GM21529 (cell line): ENCODE measurements around the gene TMEM135.
"Not testable (repeated sequence)": the region's sequence is repeated elsewhere in the genome, so short reads cannot be mapped to it uniquely, and the experiment has no call there.

Experiments used
- ATAC-seq: cut with Tn5 transposase; IDR thresholded peaks from one replicate; pipeline ENCODE4 v1.9.1; 2021; ENCODE audit not compliant: unreplicated experiment

The TMEM135 gene

DNA sequence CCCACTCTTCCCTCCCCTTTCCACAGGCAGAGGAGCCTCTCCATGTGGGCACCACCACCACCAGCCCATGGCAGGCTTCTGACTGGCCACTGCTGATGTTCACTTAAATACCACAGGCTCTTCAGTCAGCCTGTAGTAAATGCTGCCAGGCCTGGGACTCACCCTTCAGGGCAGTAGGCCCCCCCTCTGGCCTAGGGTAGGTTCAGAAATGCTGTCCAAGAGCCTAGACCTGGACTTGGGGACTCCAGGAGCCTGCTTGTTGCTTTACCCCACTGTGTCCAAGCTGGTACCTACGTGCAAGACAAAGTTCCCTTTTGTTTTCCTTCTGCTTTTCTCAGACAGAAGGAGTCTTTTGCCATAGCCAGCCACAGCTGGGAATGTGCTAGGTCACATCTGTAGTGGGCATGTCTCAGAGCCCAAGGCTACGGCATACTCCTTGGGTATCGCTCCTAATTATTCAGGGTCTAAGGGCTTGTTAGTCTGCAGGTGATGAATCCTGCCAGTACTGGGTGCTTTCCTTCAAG, 38.6 kb downstream of the TMEM135 start:
- no peak for ATAC-seq

DNA sequence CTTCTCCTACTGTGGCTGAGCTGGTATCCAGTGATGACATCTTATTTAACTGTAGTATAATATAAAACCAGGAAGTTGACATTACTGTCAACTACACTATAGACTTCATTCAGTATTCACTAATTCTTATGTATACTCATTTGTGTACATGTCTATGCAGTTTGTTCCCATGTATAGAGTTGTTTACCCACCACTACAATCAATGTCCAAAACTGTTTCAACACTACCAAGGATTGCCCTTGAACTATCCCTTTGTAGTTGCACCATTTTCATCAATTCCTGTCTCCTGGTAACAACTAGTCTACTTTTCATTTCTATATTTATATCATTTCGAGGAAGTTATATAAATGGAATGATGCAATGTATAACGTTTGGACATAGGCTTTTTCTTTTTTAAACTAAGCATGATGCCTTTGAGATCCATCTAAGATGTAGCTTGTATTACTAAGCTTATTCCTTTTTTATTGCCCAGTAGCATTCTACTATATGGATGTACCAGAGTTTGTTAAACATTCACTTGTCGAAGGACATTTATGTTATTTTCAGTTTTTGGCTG, 39.2 kb downstream of the TMEM135 start:
- ATAC-seq: no peak

DNA sequence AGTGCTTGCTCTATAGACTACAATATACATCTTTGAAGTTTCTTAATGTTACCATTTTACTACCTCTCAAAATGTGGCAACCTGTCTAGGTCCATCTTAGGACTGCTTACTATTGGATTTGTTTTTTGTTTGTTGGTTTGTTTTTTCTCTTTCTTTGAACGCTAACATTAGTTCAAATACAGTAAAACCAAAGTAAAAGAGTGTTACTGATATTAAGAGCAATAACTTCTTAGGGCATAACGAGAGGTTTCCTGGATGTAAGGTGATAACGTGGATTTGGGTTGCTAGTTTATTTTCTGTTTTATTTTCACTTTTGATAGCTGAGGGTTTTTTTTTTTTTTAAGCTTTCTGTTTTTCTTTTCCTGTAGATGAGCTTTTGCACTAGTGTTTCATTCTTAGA, 43.6 kb downstream of the TMEM135 start:
- peak; percentile 84 for ATAC-seq

DNA sequence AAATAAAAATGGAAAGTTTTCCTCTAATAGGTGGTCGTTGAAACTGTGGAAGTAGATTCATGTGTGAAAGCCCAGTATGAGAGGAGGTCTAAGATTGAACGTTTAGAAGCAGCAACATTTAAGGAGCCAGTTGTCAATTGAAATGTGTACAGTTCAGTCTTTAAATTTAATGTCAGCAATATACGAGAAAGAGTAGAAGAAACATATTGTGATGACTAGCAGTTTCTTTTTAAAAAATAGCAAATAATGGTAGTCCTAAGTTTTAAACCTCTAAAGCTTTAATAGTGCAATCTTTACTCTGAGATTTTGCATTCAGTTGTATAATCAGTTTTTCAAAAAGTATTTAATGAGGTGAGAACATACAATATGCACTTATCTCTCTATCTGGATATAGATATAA, 44.9 kb downstream of the TMEM135 start:
- no peak for ATAC-seq

DNA sequence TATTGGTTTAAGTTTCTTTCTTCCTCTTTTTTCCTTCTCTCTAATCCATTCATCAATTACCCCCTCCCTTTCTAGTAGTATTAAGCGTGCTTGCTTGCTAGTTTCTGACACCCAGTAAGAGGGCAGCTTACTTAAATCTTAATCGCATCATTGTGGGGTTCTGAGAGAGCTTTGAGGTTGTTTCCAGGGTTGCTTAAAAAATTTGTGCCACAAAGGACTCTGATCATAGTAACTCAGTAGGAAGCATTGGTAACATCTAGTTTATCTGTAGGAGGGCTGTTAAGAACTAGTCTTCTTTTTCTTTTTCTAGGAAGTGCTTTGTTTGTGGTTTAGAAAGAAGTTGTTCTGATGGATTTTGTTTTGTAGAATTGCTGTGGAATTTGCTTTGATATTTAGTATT, 45.3 kb downstream of the TMEM135 start:
- ATAC-seq: no peak

DNA sequence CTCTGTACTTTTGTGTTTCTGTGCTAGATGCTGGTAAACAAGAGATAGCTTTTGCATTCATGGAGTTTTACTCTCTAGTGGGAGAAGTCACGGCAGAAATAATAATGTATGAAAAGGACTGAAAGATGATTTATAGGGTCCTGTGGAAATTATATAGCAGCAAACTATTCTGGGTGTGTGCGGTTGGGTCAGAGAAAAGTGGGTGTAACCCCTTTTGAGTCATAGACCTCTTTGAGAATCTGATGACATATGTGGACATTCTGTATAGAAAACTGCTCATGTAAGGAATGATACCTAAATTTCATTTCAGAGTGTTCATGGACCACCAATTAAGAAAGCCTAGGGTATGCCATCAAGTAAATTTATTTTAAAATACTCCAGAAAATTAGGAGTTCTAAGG, 54.4 kb downstream of the TMEM135 start:
- ATAC-seq: no peak

DNA sequence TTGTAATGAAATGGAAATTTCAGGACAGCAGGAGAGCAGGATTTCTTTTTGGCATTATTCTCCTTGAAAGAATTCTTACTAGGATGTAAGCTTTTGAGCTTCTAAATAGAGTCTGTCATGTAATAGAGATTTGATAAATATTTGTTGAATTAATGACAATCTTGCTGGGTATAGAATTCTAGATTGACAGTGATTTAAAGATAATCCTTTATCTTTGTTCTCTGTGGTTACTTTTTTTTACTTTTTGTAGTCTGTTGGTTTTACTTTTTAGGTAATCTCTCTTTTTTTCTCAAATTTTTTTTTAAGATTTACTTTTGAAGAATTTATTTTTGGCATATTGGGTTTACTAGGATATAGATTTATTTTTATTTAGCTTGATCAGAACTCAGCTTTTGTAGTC, 54.8 kb downstream of the TMEM135 start:
- no peak for ATAC-seq

DNA sequence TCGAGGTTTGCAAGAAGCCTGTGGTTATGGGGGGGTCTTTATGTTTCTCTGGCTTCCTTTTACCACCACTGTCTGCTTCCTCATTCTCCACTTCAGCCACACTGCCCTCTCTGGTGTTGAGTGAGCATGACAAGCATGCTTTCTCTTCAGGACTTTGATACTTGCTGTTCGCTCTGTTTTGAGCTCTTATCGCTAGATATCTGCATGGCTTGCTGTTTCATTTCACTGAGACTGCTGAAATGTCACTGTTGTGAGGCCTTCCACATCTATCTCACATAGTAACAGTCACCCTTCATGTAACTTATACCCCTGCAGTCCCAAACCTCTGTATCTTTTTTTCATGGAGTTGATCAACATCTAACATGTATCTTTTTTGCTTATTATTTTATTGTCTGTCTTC, 59.8 kb downstream of the TMEM135 start:
- peak; percentile 98 for ATAC-seq

DNA sequence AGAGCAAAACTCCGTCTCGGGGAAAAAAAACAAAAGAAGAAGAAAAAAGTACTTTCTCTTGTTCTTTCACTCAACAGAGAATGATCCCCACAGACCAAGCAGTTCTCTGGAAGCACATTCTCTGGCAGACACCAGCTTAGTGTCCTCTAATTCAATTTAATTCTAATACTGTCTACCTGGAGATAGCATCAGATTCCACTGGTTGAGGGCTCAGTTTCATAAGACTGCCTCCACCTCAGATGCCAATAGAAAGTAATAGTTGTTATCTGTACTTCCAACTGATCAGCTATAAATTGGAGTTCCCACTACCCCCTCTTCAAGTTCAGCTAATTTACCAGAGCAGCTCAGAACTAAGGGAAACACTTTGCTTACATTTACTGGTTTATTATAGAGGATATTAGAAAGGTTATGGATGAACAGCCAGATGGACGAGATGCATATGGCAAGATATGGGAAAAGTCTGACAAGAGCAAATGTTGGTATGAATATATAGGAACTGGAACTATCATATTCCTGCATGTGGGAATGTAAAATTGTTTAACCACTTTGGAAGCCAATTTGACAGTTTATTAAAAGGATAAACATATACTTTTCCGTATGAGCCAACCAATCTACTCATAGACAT, 64.3 kb downstream of the TMEM135 start:
- no peak for ATAC-seq

DNA sequence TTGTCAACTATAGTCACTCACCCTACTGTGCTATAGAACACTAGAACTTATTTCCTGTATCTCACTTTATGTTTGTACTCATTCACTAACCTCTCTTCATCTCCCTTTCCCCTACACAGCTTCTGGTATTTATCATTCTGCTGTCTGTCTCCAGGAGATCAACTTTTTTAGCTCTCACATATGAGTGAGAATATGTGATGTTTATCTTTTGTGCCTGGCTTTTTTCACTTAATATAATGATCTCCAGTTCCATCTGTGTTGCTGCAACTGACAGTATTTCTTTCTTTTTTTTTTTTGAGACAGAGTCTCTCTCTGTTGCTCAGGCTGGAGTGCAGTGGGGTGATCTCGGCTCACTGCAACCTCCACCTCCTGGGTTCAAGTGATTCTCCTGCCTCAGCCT, 68.1 kb downstream of the TMEM135 start:
- ATAC-seq: not testable (repeated sequence)

DNA sequence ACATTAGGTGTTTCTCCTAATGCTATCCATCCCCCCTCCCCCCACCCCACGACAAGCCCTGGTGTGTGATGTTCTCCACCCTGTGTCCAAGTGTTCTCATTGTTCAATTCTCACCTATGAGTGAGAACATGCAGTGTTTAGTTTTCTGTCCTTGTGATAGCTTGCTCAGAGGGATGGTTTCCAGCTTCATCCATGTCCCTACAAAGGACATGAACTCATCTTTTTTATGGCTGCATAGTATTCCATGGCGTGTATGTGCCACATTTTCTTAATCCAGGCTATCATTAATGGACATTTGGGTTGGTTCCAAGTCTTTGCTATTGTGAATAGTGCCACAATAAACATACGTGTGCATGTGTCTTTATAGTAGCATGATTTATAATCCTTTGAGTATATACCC, 69.6 kb downstream of the TMEM135 start:
- not testable (repeated sequence) for ATAC-seq

DNA sequence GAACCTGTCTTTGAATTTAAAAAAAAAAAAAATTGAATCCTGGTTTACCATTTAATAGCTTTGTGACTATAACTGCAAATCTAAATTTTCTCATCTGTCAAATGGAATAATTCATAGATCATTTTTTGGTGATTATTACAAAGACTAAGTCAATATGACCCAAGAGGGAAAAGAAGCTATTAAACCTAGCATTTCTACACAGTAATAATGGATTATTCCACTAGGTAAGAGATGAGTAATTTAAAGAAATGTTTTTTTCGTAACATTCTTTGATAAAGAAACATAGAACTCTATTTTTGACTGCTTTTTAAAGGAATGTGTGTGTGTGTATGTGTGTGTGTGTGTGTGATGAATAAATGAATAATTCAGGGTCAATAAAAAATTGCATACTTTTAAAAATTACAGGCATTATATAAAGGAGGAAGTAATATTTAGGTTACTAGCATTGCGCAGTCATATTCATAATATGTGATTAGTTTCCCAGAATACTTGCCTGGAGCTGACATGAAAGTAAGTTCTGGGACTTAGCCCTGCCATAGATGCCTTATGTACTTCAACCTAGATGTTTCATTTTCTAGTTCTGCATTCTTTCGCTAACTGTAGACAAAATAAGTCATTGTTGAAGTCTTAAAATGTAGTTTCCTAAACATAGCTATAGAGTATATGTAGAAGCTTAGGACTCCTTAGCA, 72.9 kb downstream of the TMEM135 start:
- no peak for ATAC-seq

DNA sequence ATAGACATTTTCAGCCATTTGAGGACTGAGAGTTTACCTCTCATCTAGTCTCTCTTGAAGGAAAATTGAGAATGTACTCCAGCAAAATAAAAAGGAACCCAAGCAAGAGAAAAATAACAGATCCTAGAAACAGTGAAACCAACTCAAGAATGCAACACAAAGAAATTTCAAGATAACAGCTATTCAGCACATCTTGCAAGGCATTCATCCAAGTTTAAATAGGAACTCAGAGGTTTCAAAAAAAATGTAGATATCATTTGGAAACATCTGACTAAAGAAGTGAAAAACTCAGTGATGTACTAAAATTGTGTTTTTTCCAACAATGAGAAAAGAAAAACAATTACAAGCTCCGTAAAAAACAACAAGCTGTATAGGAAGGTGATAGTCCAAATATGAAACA, 76.4 kb downstream of the TMEM135 start:
- ATAC-seq: no peak

DNA sequence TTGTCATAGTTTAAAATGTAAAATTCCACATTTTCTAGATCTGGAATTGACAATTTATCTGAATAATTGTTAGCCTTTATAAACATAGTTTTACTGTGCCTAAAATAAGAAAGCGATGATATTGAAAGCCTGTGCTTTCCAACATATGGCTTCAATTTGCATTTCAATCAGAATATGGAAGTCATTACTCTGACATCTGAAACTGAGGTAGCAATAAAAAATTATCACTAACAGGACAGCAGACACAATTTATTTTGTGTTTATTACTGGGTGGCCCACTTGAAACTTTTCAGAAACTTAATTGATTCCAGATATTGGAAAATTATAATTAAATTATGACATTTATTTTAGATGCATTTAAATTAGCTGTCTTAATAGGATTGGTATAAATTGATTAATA, 78.5 kb downstream of the TMEM135 start:
- ATAC-seq: no peak

DNA sequence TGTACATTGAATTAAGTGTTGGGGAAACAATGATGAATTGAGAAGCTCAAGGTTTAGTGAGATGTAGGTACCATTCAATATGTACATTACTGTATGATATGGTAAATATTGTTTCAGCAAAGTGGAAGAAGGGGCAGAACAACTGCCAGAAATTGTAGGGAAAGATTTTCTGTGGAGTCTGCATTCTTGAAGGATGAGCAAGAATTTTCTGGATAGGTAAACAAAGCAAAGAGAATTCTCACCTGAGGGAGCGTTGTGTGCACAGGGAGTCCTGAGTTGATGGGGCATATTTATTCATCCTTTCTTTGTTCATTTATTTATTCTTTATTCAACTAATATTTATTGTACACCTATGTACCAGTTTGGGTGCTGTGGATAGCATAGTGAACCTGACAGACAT, 83.2 kb downstream of the TMEM135 start:
- no peak for ATAC-seq

DNA sequence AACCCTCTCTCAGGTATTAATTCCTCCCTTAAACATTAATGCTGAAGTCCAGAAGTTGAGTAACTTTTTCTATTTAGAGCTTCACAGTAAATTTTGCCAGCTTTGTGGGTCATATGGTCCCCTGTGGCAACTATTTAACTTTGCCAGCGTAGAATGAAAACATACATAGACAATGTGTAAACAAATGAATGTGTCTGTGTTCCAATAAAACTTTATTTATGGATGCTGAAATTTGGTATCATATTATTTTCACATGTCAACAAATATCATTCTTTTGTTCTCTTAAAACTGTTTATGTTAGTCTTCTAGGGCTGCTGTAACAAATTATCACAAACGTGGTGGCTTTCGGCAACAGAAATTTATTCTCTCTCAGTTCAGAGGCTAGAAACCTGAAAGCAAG, 85.1 kb downstream of the TMEM135 start:
- ATAC-seq: no peak

DNA sequence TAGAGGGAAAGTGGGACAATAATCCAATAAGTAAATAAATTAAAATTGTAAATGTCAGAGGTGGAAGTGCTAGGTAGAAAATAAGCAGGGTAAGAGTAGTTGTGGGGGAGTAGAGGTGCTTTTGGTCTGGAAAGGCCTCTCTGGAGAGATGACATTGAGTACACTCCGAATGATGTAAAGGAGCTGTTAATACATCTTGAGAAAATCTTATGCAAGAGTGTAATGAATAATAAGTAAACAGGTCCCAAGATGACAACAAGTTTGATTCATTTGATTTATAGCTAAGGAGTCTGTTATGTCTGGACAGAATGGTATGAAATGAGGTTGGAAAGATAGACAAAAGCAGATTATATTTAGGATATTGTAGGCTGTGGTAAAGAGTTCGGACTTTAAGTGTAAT, 87.5 kb downstream of the TMEM135 start:
- no peak for ATAC-seq

DNA sequence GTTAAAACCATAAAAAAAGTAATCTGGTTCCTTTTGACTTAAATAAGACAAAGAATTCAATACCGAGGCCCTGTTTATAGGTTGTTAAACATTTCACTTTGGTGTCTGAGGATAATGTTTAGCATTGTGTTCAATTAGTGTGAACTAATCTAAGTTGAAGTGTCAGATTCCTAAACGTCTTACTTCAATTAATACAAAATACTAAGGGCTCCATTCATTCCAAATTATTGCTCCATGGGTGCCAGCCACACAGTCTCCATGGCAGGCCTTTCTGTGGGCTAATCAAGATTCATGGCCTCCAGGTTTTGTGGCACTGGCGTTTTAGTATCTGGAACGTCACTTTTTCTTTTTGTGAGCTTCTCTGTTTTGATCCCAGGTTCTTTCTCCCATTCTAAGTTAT, 89.4 kb downstream of the TMEM135 start:
- ATAC-seq: no peak

DNA sequence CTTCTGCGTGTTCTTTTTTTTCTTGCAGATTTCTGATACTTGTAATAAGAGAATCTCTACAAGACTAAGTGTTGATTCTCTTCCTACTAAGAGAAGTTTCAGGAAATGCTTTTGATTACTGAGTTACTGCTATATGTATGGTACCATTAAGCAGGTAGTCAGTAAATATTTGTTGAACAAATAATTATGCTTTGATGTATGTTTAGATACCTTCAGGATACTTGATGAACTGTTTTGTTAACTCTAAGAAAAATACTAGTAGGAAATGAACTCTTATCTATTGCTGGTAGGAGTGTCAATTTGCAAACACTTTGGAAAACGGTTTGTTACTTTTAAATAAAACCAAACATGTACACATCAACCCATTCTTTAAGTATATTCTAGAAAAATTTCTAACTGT, 90.6 kb downstream of the TMEM135 start:
- no peak for ATAC-seq

DNA sequence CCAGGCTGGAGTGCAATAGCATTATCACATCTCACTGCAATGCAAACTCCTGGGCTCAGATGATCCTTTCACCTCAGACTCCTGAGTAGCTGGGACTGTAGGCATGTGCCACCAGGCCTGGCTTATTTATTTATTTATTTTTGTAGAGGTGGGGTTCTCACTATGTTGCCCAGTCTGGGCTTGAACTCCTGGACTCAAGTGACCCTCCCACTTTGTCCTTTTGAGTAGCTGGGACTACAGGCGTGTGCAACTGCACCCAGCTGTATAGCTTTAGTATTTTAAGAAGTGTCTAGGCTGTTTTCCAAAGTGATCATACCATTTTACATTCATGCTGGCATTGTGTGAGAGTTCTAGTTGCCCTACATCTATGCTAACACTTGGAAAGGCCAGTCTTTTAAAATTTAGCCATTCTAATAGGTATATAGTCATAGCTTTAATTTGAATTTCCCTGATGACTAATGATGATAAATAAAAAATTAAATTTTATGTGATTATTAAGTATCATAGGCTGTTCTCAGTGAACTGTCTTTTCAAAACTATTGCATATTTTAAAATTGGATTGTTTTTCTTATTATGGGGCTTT, 96.9 kb downstream of the TMEM135 start:
- no peak for ATAC-seq

DNA sequence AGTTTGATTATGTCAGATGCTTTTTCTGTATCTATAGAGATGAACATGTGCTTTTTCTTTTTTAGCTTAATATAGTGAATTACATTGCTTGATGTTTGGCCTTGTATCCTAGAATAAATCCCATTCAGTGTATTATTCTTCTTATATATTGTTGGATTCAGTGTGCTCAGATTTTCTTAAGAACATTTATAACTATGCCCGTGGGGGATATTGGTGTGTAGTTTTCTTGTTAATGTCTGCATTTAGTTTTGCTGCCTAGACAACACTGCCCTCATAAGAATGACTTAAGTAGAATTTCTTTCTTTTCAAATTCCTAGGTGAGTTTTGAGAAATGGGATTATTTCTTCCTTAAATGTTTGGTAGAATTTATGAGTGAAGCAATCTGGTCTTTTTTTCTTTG, 98.5 kb downstream of the TMEM135 start:
- ATAC-seq: no peak

DNA sequence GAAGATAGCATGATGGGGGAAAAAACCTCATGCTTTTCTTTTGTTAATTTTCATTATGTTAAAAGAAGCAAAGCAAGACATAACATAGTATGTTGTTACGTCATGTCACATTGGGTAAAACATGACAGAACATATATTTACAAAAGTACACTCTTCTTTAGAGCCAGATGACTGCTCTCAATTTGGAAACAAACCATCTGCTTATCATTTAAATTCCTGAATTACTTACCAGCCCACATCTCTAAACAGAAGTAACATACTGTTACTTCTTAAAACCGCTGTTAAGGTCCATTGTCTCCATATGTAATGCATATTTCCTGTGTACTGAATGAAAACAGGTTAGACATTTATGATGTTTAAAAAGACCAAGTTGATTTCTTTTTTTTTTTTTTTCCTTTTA, 100.0 kb downstream of the TMEM135 start:
- no peak for ATAC-seq
